Bronchial epithelial cell (primary cell): ENCODE measurements around the gene PMFBP1. TPM values are rescaled to one million over a fixed set of nuclear protein-coding genes. Genes with fewer than 3 reads are reported as not detected.

Experiments
- DNase-seq: peaks from one replicate; pipeline ENCODE4 v3.0.0-alpha.2; 2010; ENCODE audit warnings: low read depth
- FAIRE-seq: peaks from 2 replicates; lab custom pipeline; 2011; peaks lifted over from hg19 to GRCh38; lab: Jason Lieb, UNC
- H3K27me3 ChIP-seq: 2 replicates; pipeline ENCODE4 v1.5.1; 2011; ENCODE audit warnings: low read length; ENCODE audit not compliant: control insufficient read depth, insufficient read depth
- H3K36me3 ChIP-seq: 2 replicates; pipeline ENCODE4 v1.5.1; 2011; ENCODE audit warnings: low read length; ENCODE audit not compliant: control insufficient read depth, insufficient read depth
- H3K4me3 ChIP-seq: 2 replicates; pipeline ENCODE4 v1.5.1; 2011; ENCODE audit warnings: mild to moderate bottlenecking, low read depth, low read length, control low read depth
- total RNA-seq: library from RNA; depleted of rRNA; stranded (reverse); fragments of >200 nt; gene quantifications from 2 replicates; pipeline ENCODE4 v1.2.1, GENCODE V29; 2014
- TF ChIP-seq, protein P1 (sequence below): IDR thresholded peaks from 2 replicates; pipeline ENCODE4 v1.5.1; 2011; ENCODE audit warnings: mild to moderate bottlenecking, moderate library complexity, low read length, control low read depth, inconsistent platforms; ENCODE audit not compliant: insufficient read depth, severe bottlenecking

Gene PMFBP1
- total RNA-seq, 1 donor from 2014 or later: 0.53 TPM

DNA sequence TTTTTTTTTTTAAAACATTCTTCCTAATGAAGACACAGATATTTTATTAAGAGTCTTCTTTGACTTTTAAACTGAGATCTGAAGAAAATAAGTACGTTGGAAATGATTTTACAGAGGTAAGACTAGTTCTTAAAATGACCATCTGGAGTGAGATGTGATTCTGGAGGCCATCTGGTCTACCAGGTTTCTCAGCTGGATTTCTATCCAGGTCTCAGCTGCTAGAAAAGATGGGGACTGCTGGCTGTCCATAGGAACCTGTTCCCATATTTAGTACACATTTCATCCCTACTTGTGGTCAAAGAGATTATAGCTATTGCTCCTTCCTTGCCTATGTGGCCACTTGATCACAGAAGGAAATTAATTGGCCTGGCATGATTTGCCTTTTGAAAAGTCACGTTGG is 12.2 kb downstream of the PMFBP1 start:
- DNase-seq (no peak), FAIRE-seq (no peak)
- no peaks in the 10 kb centered on the region for H3K27me3 ChIP-seq
- H3K36me3 ChIP-seq: no peaks in the 10 kb centered on the region
- no peak overlapping the region for H3K4me3 ChIP-seq
- TF ChIP-seq, protein P1, sequence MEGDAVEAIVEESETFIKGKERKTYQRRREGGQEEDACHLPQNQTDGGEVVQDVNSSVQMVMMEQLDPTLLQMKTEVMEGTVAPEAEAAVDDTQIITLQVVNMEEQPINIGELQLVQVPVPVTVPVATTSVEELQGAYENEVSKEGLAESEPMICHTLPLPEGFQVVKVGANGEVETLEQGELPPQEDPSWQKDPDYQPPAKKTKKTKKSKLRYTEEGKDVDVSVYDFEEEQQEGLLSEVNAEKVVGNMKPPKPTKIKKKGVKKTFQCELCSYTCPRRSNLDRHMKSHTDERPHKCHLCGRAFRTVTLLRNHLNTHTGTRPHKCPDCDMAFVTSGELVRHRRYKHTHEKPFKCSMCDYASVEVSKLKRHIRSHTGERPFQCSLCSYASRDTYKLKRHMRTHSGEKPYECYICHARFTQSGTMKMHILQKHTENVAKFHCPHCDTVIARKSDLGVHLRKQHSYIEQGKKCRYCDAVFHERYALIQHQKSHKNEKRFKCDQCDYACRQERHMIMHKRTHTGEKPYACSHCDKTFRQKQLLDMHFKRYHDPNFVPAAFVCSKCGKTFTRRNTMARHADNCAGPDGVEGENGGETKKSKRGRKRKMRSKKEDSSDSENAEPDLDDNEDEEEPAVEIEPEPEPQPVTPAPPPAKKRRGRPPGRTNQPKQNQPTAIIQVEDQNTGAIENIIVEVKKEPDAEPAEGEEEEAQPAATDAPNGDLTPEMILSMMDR: no peak

DNA sequence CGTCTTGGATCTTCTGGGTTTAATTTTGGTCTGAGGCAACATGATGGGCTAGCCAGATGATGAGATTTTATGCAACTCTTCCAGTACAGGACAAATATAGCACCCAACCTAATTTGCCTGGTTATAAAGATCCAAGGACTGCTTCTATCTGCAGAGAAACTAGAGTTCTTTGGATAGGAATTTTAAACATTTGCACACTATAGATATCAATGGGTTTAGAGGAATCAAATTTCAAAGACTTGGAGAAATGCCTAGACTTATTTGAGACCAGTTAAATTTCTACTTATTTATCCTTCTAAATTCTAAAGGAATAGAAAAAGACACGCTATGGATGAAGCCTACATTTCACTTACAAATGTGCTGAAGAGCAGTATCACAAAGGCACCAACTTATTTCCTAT is 12.6 kb downstream of the PMFBP1 start:
- Histone ChIP-seq H3K27me3 (no peaks in the 10 kb centered on the region), H3K4me3 (no peak overlapping the region), H3K36me3 (no peaks in the 10 kb centered on the region)
- FAIRE-seq (no peak), DNase-seq (no peak)
- TF ChIP-seq, protein P1: no peak

DNA sequence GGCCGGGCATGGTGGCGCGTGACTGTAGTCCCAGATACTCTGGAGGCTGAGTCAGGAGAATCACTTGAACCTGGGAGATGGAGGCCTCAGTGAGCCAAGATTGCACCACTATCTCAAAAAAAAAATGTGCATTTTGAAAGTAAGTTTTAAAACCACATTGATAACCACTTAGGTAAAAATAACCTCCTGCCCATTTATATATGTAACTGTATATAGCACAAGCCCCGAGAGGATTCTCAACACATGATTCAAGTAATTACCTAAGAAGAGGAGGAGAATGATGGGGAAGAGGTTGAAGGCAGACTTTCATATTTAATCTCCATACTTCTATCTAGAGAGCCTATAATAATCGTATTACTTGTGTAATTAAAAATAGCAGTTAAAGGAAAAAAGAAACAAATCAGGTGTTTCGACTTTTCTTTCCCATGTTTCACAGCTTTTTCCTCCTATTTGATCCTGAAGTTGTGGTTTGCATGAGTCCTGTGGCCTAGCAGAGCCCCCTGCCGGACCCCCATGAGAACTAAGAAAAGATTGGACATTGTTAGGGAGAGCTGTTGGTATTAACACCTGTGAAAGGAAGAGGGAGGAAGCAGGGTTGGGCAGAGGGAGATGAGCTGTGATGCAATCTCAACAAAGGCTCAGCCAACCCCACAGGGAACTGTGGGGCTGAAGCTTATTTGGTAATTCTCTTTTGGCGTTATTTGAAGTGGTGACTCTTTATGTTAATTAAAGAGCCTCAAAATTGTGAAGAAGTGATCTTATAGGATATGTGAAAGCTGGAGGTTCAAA is 22.1 kb downstream of the PMFBP1 start:
- no peak overlapping the region for H3K4me3 ChIP-seq
- no peaks in the 10 kb centered on the region for H3K27me3 ChIP-seq
- DNase-seq (no peak), FAIRE-seq (no peak)
- no peaks in the 10 kb centered on the region for H3K36me3 ChIP-seq
- TF ChIP-seq, protein P1: no peak

DNA sequence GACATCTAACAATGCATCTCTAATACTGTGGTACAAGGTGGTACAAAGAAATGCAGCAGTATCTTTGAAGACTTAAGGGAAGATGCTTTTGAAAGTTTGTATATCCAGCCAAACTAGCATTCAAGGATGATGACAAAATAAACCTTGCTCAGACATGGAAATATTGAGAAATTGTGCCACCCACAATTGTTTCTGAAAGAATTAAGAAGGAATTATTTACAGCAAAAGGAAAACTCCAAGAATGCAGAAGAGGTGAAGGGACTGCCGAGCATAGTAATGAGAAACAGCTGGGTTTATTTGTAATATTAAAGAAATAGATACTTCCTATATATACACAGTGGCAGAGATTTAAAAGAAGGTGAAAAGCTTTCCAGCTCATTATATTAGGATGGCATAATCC is 29.5 kb downstream of the PMFBP1 start:
- DNase-seq: no peak
- no peaks in the 10 kb centered on the region for H3K36me3 ChIP-seq
- no peak for FAIRE-seq
- TF ChIP-seq, protein P1: no peak
- no peak overlapping the region for H3K4me3 ChIP-seq
- no peaks in the 10 kb centered on the region for H3K27me3 ChIP-seq

DNA sequence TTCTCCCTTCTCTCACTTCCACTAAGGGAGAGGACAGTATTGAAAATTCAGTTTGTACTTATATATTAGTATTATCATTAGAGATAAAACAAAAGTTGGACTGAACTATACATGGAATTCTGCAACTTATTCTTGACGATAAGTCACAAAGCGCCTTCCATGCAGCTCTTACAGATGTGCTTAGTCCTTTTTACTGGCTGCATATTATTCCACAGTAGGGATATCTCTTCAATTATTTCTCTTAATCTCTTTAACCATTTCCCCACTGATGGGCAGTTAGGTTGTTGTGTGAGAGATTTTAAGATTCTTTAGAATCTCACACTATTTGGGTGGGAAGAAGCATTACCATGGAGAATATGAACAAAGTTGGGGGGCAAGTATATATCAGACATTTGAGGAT is 32.0 kb downstream of the PMFBP1 start:
- no peaks in the 10 kb centered on the region for H3K27me3 ChIP-seq
- DNase-seq (no peak), FAIRE-seq (no peak)
- TF ChIP-seq, protein P1: no peak
- H3K36me3 ChIP-seq: no peaks in the 10 kb centered on the region
- no peak overlapping the region for H3K4me3 ChIP-seq

DNA sequence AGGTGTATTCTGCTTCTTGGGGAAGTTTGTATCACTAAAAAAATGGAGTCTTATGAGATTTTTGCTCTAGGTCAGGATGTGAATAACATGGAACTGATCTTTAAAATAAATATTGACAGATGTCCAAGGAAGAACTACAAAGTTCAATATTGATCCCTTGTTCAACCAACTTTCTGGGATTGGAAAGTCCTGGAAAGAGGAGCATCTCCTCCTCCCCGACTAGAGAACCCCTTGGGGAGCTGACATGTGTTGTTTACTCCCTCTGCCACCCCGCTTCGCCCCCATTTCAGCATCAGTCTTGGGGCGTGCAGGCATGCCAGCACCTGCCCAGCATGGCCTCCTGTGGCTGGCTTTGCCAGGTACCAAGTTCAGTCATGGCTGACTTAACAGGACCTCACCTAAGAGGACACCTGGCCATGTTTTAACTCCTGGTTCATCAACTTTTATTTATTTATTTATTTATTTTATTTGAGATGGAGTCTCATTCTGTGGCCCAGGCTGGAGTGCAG is 33.8 kb downstream of the PMFBP1 start:
- DNase-seq: no peak
- Histone ChIP-seq H3K4me3 (no peak overlapping the region), H3K36me3 (no peaks in the 10 kb centered on the region), H3K27me3 (no peaks in the 10 kb centered on the region)
- TF ChIP-seq, protein P1: no peak
- no peak for FAIRE-seq
